ENCODE results near the gene PHKB. TPM values are rescaled to one million over a fixed set of nuclear protein-coding genes. Genes with fewer than 3 reads are reported as not detected.
"Not testable (repeated sequence)": the region's sequence is repeated elsewhere in the genome, so short reads cannot be mapped to it uniquely, and the experiment has no call there.

Gene PHKB
- total RNA-seq, 1 experiment from 2014 or later, result 39.1 TPM

GRCh38 chr16:47469227-47469626, 8.1 kb downstream of the PHKB start:
- DNase-seq (ENCODE audit: low read depth), result no peak

GRCh38 chr16:47470211-47470610, 9.1 kb downstream of the PHKB start:
- DNase-seq (ENCODE audit: low read depth), result no peak

GRCh38 chr16:47470810-47471209, 9.7 kb downstream of the PHKB start:
- DNase-seq (ENCODE audit: low read depth), result no peak

- DNase-seq (ENCODE audit: low read depth), result not testable (repeated sequence)
Observed at GRCh38 chr16:47473004-47473403, 11.9 kb downstream of the PHKB start.

- no peak for DNase-seq (ENCODE audit: low read depth)
Observed at GRCh38 chr16:47473792-47474191, 12.7 kb downstream of the PHKB start.

- peak; percentile 20 for DNase-seq (ENCODE audit: low read depth)
Observed at GRCh38 chr16:47475786-47476185, 14.7 kb downstream of the PHKB start.

GRCh38 chr16:47476654-47477345, 15.7 kb downstream of the PHKB start:
- no peak for DNase-seq (ENCODE audit: low read depth)

- DNase-seq (ENCODE audit: low read depth), result peak; percentile 50
Observed at GRCh38 chr16:47477679-47478078, 16.5 kb downstream of the PHKB start.

- DNase-seq (ENCODE audit: low read depth), result no peak
Observed at GRCh38 chr16:47480410-47480809, 19.3 kb downstream of the PHKB start.

- no peak for DNase-seq (ENCODE audit: low read depth)
Observed at GRCh38 chr16:47481698-47482374, 20.7 kb downstream of the PHKB start.

GRCh38 chr16:47483616-47484015, 22.5 kb downstream of the PHKB start:
- DNase-seq (ENCODE audit: low read depth), result no peak

GRCh38 chr16:47486856-47487255, 25.7 kb downstream of the PHKB start:
- no peak for DNase-seq (ENCODE audit: low read depth)

GRCh38 chr16:47488051-47488450, 26.9 kb downstream of the PHKB start:
- DNase-seq (ENCODE audit: low read depth), result no peak

GRCh38 chr16:47490471-47490870, 29.3 kb downstream of the PHKB start:
- no peak for DNase-seq (ENCODE audit: low read depth)

- DNase-seq (ENCODE audit: low read depth), result no peak
Observed at GRCh38 chr16:47492036-47492427, 30.9 kb downstream of the PHKB start.

GRCh38 chr16:47492428-47493377, 31.6 kb downstream of the PHKB start:
- peak; percentile 21 for DNase-seq (ENCODE audit: low read depth)

- no peak for DNase-seq (ENCODE audit: low read depth)
Observed at GRCh38 chr16:47493381-47494337, 32.5 kb downstream of the PHKB start.

GRCh38 chr16:47499080-47499699, 38.1 kb downstream of the PHKB start:
- DNase-seq (ENCODE audit: low read depth), result no peak

- no peak for DNase-seq (ENCODE audit: low read depth)
Observed at GRCh38 chr16:47499700-47500264, 38.7 kb downstream of the PHKB start.

- peak; percentile 77 for DNase-seq (ENCODE audit: low read depth)
Observed at GRCh38 chr16:47503936-47504335, 42.8 kb downstream of the PHKB start.

Data from M059J (cell line).